HK-2 (cell line): ENCODE results near the gene ADARB2.
"Not testable (repeated sequence)": the region's sequence is repeated elsewhere in the genome, so short reads cannot be mapped to it uniquely, and the experiment has no call there.

Experiments used
- DNase-seq: peaks from one replicate; pipeline ENCODE4 v3.0.0-alpha.2; 2018; ENCODE audit not compliant: unreplicated experiment

The ADARB2 gene

GRCh38 chr10:1737222-1738061 is at the start of gene ADARB2:
Gene ADARB2, minus strand, starts transcription at chr10:1737525.
- no peak for DNase-seq

DNA sequence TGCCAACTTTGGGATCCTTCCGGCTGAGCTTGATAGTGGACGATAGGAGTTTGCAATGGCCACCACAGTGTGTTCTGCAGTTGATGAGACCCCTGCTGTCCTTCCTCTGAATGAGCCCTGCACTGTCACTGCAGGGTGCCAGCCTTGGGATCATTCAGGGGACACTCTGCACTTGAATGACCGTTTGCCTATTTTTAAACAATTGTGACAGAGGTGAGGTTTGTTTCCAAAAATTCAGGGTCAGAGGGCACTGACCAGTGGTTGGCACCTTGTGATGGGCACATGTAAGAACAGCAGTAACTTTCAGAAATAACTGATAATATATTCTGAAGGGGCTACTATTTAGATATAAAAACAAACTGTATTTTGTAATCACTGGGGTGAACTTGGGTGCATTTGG is 48.5 kb upstream of the ADARB2 start:
- no peak for DNase-seq

DNA sequence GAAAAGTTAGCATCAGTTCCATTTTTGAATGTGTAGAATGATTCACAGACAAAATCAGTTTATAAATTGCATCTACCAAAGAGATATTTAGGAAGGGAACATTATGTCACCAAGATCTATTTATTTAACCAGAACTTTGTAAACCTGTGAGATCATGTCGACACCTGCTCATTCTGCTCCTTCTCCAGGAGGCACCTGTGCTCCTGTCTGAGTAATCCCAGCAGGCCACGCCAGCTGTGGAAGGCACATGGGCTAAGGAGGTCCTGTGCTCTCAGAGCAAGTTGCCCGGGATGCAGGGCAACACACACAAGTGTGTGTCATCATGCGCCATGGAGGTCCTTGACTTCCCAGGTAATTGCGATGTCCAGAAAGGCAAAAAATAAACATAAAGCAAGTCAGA is 45.5 kb upstream of the ADARB2 start:
- DNase-seq: no peak

- no peak for DNase-seq
These were observed 42.5 kb upstream of the ADARB2 start for GRCh38 chr10:1779796-1780195.

GRCh38 chr10:1778375-1778969 is 41.1 kb upstream of the ADARB2 start:
- DNase-seq: no peak

- no peak for DNase-seq
These were observed 38.9 kb upstream of the ADARB2 start for GRCh38 chr10:1776127-1776662.

GRCh38 chr10:1774796-1775195 is 37.5 kb upstream of the ADARB2 start:
- DNase-seq: no peak

DNA sequence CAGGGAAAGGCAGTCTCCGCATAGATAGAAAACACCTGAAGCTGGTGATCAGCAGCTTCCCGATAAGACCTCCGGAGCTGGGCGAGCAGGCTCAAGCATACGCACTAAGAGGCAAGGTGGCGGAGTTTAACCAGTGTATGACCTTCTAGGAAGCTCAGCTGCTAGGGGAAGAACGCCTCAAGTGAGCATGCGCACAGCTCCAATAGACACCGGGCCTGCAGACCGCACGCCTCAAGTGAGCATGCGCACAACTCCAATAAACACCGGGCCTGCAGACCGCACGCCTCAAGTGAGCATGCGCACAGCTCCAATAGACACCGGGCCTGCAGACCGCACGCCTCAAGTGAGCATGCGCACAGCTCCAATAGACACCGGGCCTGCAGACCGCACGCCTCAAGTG is 35.9 kb upstream of the ADARB2 start:
- not testable (repeated sequence) for DNase-seq

- DNase-seq: no peak
These were observed 28.7 kb upstream of the ADARB2 start for GRCh38 chr10:1766049-1766448.

DNA sequence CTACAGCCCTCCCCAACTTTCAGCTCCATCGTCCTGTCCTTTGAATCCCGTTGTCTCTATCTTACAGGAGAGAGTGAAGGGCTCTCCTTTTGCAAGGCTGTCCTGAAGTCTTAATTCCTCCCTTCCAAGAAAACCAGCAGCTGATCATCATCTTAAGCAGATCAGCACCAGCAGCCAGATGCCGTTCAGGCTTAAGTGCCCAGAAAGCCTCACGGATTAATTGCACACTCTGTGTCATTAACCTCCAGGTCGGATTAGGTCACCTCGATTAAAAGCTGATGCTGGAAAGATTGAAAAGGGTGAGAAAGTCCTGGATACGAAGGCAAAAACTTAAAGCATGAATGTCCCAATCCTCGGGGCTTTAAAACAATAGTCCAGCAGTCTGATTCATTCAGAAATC is 24.8 kb upstream of the ADARB2 start:
- DNase-seq: no peak

GRCh38 chr10:1754506-1755153 is 17.3 kb upstream of the ADARB2 start:
- no peak for DNase-seq

DNA sequence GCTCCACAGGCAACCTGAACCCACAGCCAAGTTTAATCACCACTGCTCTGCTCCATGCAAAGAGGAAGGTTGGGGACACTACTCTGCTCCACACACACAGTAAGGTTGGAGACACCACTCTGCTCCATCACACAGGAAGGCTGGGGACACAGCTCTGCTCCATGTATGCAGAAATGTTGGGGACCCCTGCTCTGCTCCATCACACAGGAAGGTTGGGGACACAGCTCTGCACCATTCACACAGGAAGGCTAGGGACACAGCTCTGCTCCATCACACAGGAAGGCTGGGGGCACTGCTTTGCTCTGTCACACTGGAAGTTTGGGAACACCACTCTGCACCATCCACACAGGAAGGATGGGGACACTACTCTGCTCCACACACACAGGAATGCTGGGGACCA is 14.8 kb upstream of the ADARB2 start:
- no peak for DNase-seq

DNA sequence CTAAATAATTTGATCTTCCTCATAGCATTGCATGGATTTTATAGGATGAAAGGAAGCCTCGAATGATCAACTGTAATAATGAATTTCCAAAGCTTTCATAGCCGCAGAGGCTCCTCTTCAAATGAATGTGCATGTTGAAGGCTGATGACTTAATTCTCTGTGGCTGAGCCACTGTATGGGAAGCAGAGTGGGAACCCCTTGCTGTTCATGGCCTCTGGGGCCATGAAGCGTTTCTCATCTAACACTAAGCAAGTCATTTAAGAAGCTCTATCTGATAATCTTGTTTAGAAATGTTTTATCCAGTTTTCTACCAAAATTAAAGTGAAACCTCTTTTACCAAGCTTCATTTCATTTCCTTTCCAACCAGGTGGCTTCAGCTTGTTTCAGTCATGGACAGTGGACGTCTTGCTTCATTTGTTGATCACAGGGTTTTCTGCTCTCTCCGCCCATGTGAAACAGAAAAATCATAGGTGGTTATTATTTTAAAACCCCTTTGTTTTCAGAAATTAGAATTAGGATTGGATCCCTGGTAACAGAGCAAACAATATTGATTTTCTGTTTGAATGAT is 10.3 kb upstream of the ADARB2 start:
- DNase-seq: no peak

- no peak for DNase-seq
These were observed 9.5 kb upstream of the ADARB2 start for GRCh38 chr10:1746796-1747195.

- DNase-seq: no peak
These were observed 8.6 kb upstream of the ADARB2 start for GRCh38 chr10:1745780-1746456.

DNA sequence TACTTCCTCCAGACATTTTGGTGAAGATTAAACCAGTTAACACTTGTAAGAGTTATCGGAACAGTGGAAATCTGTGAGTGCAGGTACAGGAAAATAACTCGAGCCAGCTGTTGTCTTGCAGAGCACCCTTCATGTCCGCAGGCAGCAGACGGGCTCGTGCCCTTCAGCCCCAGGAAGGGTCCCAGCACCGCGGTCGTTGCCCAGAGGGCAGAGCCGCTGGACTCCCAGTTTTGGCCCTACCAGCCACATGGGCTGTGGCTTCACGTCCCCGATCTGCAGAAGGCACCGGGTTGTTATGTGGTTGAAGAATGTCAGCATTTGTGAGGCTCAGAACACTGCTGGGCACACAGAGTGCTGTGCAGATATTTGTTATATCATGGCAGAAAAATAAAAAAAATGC is 7.2 kb upstream of the ADARB2 start:
- no peak for DNase-seq

- no peak for DNase-seq
These were observed 5.8 kb upstream of the ADARB2 start for GRCh38 chr10:1743141-1743540.

- DNase-seq: no peak
These were observed 4.1 kb upstream of the ADARB2 start for GRCh38 chr10:1741450-1741849.

DNA sequence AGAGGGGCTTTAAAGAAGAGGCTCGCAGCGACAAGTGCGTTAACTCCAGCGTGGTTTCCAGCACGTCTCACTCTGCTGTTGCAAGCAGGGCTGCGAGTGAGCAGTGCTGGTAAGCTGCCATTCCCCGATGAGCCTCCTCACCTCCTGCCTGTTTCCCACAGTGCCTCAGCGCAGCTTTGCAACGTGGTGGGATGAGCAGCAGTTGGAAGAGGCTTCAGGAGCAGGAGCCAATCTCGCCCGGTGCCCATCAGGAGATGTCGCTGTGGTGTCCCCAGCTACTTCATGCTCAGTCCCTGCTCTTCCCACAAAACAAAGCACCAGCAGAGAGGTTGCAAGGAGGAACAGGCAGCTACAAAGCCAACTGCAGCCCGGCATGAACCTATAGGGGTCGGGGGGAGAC is 2.4 kb upstream of the ADARB2 start:
- DNase-seq: no peak

GRCh38 chr10:1738950-1739349 is 1.6 kb upstream of the ADARB2 start:
- DNase-seq: no peak

GRCh38 chr10:1736972-1737221 is 428 bp downstream of the ADARB2 start:
- no peak for DNase-seq
